ENCODE measurements around the gene SF3A2. TPM values are rescaled to one million over a fixed set of nuclear protein-coding genes. Genes with fewer than 3 reads are reported as not detected.
A peak's percentile ranks its signal among the peaks of the same experiment; 100 is the strongest.

SF3A2 gene
- total RNA-seq, 1 experiment from 2014 or later = 184 TPM

DNA sequence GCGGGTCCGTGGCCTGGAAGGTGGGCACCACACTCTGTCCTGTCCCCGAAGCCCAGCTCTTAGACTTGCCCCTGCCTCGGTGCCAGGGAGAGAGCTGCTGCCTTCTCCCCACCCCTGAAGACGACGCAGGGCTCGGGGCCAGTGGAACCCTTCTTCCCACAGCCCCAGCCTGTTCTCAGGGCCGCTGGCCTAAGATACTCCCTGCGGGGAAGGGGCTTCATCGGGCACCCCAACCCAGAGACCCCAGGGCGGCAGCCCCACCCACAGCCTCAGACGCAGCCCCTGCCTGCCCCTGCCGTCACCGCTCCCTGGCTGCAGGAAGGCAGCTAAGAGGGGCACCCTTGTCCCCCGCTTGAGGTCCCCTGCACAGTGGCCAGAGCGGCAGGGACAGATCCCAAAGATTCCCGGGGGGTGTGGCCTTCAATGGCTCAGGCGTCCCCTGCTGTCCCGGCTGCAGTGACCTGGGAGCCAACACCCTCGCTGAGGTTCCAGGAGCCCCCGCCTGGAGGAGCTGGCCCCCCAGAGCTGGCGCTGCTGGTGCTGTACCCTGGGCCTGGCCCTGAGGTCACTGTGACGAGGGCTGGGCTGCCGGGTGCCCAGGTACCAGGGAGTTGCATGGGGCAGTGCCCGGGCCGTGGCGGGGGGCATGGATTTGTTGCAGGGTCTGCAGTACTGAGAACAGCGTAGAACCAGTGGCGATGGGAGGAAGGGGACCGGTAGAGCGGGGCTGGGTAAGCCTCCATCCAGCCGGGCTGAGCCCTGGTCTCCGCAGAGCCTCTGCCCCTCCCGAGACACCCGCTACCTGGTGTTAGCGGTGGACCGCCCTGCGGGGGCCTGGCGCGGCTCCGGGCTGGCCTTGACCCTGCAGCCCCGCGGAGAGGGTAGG, 13.5 kb downstream of the SF3A2 start (continued):
- TF ChIP-seq, protein P1, sequence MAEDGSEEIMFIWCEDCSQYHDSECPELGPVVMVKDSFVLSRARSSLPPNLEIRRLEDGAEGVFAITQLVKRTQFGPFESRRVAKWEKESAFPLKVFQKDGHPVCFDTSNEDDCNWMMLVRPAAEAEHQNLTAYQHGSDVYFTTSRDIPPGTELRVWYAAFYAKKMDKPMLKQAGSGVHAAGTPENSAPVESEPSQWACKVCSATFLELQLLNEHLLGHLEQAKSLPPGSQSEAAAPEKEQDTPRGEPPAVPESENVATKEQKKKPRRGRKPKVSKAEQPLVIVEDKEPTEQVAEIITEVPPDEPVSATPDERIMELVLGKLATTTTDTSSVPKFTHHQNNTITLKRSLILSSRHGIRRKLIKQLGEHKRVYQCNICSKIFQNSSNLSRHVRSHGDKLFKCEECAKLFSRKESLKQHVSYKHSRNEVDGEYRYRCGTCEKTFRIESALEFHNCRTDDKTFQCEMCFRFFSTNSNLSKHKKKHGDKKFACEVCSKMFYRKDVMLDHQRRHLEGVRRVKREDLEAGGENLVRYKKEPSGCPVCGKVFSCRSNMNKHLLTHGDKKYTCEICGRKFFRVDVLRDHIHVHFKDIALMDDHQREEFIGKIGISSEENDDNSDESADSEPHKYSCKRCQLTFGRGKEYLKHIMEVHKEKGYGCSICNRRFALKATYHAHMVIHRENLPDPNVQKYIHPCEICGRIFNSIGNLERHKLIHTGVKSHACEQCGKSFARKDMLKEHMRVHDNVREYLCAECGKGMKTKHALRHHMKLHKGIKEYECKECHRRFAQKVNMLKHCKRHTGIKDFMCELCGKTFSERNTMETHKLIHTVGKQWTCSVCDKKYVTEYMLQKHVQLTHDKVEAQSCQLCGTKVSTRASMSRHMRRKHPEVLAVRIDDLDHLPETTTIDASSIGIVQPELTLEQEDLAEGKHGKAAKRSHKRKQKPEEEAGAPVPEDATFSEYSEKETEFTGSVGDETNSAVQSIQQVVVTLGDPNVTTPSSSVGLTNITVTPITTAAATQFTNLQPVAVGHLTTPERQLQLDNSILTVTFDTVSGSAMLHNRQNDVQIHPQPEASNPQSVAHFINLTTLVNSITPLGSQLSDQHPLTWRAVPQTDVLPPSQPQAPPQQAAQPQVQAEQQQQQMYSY (CRISPR knock-in tag; IDR thresholded peaks at IDR 0.05) = no peak
- TF ChIP-seq JAZF1 (CRISPR knock-in tag; IDR thresholded peaks at IDR 0.05) = 0 out of 2 replicates have a peak, but pooled peaks have one; percentile 51
- no peak for TF ChIP-seq NFYB (CRISPR knock-in tag; conservative IDR thresholded peaks at IDR 0.05; ENCODE audit: low read depth)
- TF ChIP-seq GABPB1 (CRISPR knock-in tag; IDR thresholded peaks at IDR 0.05) = no peak
- TF ChIP-seq, protein P2, sequence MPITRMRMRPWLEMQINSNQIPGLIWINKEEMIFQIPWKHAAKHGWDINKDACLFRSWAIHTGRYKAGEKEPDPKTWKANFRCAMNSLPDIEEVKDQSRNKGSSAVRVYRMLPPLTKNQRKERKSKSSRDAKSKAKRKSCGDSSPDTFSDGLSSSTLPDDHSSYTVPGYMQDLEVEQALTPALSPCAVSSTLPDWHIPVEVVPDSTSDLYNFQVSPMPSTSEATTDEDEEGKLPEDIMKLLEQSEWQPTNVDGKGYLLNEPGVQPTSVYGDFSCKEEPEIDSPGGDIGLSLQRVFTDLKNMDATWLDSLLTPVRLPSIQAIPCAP (CRISPR knock-in tag; IDR thresholded peaks at IDR 0.05) = 0 out of 2 replicates have a peak, but pooled peaks have one; percentile 9
- TF ChIP-seq ZNF219 (CRISPR knock-in tag; IDR thresholded peaks at IDR 0.05; ENCODE audit: borderline replicate concordance) = no peak
- TF ChIP-seq ZNF671 (CRISPR knock-in tag; IDR thresholded peaks at IDR 0.05) = no peak
- TF ChIP-seq ZNF425 (CRISPR knock-in tag; conservative IDR thresholded peaks at IDR 0.05) = no peak
- no peak for TF ChIP-seq ZNF317 (CRISPR knock-in tag; IDR thresholded peaks at IDR 0.05; ENCODE audit: borderline replicate concordance, low read depth)
- TF ChIP-seq IRF2 (CRISPR knock-in tag; IDR thresholded peaks at IDR 0.05; ENCODE audit: borderline replicate concordance, low read depth) = no peak
- TF ChIP-seq, protein P3, sequence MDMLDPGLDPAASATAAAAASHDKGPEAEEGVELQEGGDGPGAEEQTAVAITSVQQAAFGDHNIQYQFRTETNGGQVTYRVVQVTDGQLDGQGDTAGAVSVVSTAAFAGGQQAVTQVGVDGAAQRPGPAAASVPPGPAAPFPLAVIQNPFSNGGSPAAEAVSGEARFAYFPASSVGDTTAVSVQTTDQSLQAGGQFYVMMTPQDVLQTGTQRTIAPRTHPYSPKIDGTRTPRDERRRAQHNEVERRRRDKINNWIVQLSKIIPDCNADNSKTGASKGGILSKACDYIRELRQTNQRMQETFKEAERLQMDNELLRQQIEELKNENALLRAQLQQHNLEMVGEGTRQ (CRISPR knock-in tag; IDR thresholded peaks at IDR 0.05) = no peak
- 0 out of 2 replicates have a peak, but pooled peaks have one; percentile 15 for TF ChIP-seq FOXP1 (CRISPR knock-in tag; IDR thresholded peaks at IDR 0.05; ENCODE audit: borderline replicate concordance)
- TF ChIP-seq, protein P4, sequence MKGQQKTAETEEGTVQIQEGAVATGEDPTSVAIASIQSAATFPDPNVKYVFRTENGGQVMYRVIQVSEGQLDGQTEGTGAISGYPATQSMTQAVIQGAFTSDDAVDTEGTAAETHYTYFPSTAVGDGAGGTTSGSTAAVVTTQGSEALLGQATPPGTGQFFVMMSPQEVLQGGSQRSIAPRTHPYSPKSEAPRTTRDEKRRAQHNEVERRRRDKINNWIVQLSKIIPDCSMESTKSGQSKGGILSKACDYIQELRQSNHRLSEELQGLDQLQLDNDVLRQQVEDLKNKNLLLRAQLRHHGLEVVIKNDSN (CRISPR knock-in tag; IDR thresholded peaks at IDR 0.05) = no peak
- TF ChIP-seq, protein P5, sequence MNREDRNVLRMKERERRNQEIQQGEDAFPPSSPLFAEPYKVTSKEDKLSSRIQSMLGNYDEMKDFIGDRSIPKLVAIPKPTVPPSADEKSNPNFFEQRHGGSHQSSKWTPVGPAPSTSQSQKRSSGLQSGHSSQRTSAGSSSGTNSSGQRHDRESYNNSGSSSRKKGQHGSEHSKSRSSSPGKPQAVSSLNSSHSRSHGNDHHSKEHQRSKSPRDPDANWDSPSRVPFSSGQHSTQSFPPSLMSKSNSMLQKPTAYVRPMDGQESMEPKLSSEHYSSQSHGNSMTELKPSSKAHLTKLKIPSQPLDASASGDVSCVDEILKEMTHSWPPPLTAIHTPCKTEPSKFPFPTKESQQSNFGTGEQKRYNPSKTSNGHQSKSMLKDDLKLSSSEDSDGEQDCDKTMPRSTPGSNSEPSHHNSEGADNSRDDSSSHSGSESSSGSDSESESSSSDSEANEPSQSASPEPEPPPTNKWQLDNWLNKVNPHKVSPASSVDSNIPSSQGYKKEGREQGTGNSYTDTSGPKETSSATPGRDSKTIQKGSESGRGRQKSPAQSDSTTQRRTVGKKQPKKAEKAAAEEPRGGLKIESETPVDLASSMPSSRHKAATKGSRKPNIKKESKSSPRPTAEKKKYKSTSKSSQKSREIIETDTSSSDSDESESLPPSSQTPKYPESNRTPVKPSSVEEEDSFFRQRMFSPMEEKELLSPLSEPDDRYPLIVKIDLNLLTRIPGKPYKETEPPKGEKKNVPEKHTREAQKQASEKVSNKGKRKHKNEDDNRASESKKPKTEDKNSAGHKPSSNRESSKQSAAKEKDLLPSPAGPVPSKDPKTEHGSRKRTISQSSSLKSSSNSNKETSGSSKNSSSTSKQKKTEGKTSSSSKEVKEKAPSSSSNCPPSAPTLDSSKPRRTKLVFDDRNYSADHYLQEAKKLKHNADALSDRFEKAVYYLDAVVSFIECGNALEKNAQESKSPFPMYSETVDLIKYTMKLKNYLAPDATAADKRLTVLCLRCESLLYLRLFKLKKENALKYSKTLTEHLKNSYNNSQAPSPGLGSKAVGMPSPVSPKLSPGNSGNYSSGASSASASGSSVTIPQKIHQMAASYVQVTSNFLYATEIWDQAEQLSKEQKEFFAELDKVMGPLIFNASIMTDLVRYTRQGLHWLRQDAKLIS (CRISPR knock-in tag; IDR thresholded peaks at IDR 0.05; ENCODE audit: borderline replicate concordance) = no peak
